ENCODE data around the gene DHX15.

DHX15 gene

DNA sequence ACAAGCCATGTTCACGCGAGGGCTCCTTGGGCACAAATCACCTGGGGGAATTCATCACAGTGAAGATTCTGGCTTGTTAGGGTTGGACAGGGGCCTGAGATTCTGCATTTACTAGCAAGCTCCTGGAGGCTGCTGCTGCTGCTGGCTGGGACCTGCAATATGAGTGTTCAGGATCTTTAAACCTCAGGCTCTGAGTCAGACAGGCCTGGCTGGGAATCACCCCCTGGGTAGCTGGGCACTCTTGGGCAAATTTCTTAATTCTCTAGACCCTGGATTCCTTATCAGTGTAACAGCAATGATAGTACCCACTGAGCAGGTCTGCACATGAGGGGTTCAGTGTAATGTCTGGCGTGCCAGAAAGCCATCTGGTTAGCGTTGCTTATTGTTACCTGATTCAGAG lies 101.5 kb downstream of the DHX15 start:
- DNase-seq (ENCODE audit: low spot score), result no peak

- DNase-seq (ENCODE audit: low spot score), result no peak
Measured at GRCh38 chr4:24477919-24478318, 106.4 kb downstream of the DHX15 start.

All from HuH-7 (cell line).